Stimulated activated CD8-positive, alpha-beta memory T cell treated with anti-CD3 and anti-CD28 coated beads, Interleukin-7, amount 100 ng/mL, for 24 hours (primary cell): ENCODE measurements around the gene NUP50.

ENCODE experiments used
- DNase-seq: peaks from one replicate; pipeline ENCODE4 v3.0.0-alpha.2; 2020; ENCODE audit warnings: low read depth

NUP50 gene

DNA sequence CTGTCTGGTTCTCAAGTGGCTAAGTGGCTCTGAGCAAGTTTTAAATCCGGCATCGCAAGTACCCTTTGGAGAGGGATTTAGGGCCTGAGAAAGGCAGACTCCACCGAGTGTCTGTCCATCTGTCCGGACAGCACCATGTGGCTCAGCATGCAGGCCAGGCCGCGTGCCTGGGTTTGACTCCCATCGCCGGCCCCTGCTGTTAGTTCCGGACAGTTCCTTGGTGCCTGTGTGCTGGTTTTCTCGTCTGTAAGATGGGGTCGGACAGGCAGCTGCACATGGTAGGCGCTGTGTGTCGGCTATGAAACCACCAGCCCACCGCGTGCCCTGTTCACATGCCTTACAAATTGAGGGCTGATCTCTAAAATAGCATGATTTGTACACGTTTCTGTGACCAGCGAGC is 31.0 kb downstream of the NUP50 start:
- DNase-seq = no peak

DNA sequence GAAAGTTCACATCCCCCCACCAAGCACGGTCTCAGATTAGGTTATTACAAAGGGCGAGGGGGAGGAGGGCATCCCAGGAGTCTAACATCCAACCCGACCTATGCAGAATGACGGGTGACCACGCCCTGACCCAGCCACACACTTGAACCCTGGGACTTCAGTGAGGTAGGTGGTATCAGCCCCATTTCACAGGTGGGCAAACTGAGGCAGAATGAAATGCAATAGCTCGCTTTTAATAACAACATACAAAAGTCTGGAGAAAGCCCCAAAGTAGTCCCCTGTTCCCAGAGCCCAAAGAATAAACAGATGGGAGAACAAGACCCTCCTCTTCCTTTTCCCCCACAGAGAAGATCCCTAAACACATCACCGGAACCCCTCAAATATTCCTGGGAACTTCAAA is 31.9 kb downstream of the NUP50 start:
- DNase-seq = no peak

DNA sequence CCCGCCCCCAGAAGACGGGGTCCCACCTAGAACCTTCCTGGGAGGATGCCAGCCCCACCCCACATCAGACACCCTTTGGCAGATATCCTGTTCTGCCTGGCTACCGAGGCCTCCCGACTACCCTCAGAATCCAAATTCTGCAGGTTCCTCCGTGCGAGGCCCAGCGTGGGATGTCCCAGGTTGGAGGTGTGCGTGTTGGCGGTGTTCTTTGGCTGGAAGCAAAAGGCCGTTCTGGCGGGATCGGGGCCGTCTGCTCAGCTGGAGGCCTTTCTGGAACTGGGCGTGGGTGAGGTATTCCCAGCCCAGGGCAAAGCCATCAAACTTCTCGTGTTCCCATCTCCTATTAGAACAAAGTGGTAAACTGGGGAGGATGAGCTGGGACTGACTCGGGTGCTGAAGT is 32.6 kb downstream of the NUP50 start:
- DNase-seq = no peak

DNA sequence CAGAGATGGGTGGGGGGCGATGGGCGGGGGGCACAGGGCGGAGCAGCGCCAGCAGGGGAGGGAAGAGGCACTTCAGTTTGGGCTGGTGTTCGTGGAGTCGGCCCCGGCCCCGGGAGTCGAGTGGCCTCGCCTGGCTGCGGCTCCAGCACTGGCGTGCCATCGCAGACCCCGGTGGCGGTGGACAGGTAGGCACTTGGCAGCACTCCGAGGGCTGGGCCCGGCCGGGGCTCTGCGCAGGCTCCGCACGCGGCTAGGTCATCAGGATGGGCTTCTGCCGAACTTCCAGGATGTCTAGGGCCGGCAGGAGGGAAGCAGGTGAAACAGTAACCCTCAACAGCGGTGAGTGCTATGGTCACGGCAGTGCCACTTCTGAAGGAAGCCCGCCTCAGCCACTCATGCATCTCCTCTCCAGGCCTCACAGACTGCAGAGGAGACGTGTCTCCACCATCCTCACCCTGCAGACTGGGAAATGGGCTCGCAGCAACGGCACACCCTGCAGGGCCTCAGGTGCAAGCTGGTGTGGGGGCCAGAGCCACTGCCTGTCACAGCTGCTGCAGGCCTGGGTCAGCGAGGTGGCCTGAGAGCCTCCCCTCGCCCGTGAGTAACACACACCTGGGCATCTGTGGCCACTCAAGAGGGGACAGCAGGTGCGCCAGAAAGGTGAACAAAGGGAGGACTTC is 33.3 kb downstream of the NUP50 start:
- no peak for DNase-seq

DNA sequence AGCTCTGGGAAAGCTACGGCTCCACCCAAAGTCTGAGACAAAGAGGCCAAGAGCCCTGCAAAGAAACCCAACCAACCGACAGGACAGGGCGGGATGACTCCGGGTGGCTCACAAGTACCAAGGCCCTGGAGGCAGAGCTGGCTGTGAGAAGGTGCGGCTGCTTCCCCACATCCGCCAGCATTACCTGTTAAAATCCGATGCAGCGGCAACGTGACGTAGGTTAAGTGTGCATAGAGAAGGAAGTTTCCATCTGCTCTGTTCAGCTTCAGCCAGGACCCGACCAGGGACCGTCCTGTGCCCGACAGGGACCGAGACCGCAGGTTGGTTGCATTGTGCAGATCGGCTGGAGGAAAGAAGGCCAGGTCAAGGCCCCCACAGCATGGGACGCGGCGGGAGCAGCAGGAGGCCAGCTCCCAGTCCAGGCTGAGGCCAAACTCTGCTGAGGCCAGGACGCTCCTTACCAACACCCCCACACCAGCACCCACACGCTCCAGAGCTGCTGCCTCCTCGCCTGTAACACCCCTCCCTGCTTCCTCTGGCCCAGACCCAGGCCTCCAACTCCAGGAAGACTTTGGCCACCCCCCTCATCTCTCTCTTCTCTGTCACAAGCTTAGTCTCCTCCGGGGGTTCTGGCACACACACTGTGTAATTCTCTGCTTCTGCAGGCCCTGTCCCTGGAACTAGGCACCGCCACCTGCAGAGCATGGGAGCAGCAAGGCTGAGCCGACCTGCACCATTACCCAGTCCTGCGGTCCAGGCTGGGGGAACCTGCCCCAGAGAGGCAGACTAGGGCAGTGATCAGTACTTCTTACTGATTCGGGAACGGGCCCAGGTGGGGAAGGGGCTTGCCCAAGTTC is 34.1 kb downstream of the NUP50 start:
- DNase-seq = no peak

DNA sequence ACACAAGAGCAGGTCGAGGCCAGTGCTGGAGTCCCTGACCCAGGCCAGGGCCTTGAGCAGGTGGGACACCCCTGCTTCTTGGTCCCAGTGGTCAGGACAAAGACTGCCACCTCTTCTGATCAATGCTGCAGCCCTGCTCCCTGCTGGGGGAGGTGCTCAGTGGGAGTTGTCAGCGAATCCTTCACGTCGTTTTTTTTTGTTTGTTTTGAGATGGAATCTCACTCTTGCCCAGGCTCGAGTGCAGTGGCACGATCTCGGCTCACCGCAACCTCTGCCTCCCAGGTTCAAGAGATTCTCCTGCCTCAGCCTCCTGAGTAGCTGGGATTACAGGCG is 34.7 kb downstream of the NUP50 start:
- no peak for DNase-seq

DNA sequence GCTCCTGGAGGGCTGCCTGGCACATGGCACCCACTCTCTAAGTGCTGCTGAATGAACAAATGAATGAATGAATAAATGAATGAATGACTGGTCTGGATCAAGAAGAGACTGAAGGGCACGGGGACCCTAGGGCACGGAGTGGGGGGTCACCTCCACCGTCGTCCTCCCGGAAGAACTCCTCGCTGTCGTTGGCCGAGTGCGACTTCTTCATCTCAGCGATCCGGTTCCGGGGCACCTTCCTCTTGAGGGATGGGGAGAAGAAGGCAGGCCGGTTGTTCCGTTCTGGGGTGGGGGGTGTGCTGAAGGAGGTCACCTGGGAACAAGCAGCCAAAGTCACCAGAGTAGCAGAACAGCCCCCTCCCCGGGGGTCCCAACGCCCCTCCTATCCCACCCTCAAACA is 36.0 kb downstream of the NUP50 start:
- DNase-seq = no peak

DNA sequence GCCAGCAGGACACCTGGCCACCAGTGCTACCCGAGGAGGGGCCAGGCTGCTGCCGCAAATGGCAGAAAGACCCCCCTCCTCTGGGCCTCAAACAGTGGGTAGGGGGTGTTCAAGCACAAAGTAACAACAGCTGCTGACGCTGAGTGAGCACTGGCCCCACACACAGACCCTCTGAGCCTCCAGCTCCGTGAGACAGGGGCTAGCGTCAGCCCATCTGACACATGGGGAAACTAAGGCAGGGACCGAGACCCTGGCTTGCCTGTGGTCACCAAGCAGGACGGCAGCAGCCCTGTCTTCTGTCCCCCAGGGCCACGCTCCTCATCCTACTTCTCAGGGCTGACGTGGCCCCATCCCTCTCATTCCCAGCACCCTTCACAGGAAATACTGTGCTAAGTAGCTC is 36.5 kb downstream of the NUP50 start:
- no peak for DNase-seq

DNA sequence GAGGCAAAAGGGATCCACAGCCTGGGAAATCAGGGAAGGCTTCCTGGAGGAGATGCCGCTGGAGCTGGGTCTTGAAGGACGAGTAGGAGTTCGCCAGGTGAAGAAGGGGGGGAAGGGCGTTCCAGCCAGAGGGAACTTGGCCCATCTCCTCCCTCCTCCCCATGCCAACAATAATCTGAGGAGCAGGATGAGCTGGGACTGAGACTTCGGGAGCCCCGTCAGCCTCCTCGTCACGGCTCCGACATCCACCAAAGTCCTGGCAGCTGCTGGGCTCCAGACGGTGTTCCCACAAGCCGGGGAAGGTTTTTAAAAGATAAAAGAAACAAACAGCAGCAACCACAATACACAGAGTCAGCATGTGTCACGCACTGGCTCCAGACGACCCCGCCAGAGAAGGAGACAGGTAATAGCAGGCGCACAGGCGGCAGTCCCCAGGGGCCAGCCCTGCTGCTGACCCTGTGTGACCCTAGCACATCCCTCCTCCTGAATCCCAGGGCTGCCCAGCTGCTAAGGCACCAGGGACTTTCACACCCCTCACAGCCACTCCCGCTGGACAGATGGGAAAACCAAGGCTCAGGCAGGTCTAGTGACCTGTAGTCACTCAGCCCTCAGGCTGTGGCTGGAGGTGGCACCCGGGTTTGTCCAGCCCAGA is 37.3 kb downstream of the NUP50 start:
- DNase-seq = no peak

DNA sequence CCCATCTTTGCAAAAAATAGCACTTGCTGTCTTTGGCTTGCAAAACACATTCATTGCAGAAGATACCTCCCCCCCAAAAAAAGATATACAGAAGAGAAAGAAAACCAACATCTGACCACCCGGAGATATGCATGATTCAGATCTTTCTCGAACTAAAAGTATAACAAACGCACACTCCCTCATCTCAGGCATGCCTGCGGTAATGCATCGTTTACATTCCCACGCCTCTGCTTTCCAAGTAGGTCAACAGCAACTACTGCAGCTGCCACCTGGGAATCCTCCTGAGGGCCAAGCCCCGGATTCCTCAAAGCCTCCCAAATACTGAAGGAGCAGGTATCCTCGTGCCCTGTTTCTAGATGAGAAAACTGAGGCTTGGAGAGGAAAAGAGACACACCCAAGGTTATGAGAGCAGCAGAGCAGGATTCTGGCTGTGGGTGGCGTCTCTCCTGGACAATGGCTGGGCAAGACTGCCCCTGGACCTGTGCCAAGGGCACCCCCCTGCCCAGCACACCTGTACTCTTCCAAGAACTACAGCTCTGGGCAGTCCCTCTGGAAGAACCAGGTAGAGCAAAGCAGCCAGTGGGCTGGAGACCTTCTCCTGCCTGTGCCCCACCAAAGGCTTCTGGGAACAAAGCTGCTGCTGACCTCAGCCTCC is 38.1 kb downstream of the NUP50 start:
- no peak for DNase-seq

DNA sequence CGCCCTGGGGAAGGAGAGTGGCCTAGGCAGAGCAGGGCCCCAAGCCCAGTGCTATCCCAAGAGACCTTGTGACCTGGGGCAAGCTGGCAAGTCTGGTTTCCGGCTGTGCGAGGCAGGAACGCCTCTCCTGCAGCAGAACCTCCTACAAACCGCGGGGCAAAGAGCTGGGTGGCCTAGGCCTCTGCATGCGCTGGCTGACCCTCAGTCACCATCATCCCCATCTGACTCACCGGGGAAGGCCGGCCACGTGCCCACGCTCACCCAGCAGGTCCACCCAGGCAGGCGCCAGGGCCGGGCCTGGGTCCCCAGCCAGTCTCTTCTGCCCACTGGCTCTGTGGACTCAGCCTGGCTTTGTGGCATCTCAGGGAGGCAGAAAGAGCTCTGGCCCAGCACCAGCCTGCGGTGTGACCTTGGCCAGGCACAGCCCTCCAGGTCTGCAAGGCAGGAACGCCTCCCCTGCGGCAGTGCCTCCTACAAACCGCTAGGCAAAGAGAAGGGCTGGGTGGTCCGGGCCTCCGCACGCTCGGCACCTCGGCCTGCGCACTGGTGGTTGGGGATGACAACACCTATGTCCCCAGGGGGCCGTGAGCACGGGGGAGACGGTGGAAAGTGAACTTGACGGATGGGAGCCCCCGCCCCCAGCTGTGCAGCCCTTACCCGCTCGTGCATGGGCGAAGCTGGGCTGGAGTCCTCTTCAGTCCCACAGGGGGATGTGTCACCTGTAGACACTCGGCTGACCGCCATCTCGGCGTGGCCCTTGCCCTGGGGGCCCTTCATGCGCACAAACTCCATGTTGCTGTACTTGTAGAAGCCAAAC is 38.8 kb downstream of the NUP50 start:
- no peak for DNase-seq

DNA sequence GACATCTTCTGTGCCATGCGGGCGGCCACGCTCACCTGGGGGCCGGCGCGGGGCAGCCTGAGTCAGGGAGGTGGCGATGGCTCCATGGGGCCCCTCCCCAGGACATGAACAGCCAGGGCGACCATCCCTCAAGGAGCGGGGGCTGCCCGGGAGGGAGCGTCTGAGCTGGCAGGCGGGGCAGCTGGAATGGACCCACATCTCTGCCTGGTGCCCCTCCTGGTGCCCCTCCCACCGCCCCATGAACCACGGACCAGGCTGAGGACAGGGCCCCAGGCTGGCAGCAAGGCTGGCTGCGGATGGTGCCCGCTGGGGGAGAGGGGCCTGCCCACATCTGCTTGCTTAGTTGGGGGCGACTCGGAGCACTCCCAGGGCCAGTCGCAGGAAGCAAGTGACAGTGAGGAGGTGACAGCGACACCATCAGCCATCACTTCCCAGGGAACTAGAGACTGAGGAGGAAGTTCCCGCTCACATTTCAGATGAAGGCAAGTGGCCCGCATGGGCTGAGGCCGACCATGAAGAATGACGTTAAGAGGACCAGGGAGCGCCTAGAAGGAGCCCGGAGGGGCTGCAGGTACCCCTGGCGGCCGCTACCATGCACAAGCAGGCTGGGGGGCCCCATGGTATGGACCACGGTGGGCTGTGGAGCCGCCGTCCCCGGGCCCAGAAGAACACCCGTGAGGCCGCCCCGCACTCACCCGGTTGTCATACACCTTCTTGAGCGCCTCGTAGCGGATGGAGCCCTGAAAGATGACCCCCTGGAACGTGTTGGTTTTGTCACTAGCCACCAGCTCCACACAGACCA is 39.6 kb downstream of the NUP50 start:
- DNase-seq = no peak

DNA sequence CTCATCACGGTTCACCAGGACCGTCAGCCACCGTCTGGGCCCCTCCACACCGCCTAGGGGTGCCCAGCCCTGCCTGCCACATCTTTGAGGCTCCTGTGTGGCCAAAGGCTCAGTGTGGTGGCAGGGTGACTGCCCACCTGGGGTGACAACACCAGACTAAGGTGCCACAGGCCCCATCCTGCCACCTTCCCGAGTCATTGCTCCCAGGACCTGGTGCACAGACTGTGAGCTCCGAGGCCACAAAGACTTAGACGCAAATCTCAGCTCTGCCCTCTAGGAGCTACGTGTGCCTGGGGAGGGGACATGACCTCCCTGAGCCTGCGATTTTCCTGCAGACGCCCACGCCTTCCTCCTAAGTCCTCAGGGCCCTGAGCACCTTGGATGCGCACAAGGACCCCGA is 40.5 kb downstream of the NUP50 start:
- no peak for DNase-seq

DNA sequence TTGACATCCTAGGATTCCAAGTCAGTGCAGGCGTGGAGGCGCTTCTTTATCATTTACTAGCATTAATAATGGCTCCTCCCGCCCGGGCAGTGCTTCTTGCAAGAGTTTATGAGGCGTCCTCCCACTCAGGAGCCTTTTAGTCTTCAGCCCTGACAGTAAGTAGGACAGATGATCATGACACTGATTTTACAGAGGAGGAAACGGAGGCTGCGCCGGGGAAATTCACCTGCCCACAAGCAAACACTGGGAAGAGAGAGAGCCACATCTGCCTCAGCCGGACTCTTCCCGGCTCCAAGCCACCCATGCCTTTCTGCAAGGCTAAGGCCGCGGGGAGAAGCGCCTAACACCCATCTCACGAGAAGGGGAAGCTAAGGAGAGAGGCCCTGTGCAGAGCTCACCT is 41.1 kb downstream of the NUP50 start:
- DNase-seq = no peak

DNA sequence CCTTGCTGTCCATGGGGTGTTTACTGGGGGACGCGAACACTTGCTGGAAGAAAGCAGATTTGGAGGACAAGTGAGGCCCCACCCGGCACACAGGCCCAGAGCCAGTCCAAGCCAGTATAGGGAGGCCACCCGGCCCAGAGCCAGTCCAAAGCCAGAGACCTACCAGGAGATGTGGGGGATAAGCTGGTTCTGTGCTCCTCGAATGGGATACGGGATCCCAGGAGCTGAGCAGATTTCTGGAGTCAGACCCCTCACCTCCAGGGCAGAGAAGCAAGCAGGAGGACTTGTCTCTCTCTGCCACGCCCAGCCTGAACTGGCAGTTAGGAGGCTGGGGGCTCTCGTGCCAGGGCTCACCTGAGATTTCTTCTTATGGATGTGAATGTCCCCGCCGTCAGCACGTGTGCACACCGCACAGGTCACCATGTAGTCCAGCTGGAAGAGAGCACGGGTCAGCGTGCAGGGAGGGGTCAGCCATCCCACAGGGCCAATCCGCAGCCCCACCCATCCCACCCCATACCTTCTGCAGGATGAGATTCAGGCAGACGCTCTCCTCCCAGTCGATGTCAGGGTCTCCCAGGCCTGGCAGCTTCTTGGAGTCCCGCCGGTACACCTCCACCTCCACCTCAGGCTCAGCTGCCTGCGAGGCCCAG is 41.7 kb downstream of the NUP50 start:
- no peak for DNase-seq

DNA sequence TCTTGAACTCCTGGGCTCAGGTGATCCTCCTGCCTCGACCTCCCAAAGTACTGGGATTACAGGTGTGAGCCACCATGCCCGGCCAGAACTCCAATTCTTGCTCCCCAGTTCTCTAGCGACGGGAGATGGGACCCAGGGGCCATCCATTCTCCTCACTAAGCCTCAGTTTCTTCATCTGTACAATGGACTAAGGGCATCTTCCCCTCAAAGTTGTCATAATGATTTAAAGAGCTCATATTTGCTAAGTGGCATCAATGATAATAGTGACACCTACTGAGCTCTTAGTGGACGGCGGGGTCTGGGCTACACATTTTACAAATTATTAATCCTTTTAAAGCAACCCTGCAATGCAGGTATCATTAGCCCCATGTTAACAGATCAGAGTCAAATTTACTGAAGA is 42.5 kb downstream of the NUP50 start:
- no peak for DNase-seq

DNA sequence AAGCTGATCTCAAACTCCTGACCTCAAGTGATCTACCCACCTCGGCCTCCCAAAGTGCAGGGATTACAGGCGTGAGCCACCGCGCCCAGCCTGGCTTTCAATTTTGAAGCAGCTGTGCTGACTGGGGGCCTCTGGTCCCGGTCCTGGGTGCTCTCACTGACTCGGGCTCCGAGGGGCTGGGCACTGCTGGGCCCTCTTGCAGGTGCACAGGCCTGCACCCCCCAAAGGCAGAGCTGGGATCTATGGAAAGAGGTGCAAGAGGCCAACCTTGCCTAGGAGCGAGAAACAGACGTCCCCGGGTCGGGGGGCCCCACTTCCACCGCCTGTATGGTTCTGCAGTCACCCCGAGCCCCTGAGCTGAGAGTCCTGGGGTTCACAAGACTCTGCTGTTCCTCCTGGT is 43.8 kb downstream of the NUP50 start:
- DNase-seq = no peak

DNA sequence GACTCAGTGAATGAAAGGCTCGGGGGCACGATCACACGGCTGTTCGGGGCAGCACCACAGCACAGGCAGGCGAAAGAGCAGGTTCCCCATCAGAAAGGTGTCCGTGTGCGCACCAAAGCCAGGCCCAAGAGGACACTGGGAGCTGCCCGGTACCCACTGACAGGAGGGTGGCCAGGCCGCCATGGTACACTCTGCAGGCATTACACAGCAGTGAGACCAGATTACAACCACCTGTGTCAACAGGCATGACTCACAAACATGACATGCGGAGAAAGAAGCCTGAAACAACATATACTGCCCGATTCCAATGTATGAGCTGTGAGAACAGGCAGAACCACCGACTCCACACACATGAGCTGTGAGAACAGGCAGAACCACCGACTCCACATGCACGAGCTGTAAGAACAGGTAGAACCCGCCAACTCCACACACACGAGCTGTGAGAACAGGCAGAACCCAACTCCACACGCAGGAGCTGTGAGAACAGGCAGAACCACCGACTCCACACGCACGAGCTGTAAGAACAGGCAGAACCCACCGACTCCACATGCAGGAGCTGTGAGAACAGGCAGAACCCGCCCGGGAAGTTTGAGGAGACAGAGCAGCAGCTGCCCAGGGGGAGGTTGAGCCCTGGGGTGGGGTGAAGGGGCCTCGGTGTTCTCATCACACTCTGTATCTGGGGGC is 44.4 kb downstream of the NUP50 start:
- no peak for DNase-seq

DNA sequence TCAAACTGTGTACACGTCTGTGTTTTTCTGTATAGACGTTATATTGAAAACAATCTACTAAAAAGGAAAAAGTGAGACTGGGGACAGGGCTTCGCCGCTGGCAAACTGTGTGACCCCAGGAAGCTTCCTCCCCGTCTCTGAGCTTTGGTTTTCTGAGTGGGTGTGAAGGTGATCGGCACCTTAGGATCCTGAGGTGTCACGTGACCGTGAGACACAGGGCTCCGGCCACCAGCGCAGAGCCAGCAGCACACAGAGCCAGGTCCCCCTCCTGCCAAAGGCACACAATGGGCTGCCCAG is 44.9 kb downstream of the NUP50 start:
- DNase-seq = no peak
